DND-41 (cell line): ENCODE data around the gene GLIS2.

Source experiments
- ATAC-seq: fragments of 200-7000 bp; cut with Tn5 transposase; 3 replicates; pipeline ENCODE4 v1.9.1; 2021; ENCODE audit warnings: low read depth; ENCODE audit not compliant: insufficient read depth
- DNase-seq: peaks from one replicate; pipeline ENCODE4 v3.0.0-alpha.2; 2020
- H2AFZ ChIP-seq: 2 replicates; pipeline ENCODE4 v1.6.0; 2012; ENCODE audit warnings: low read depth, low read length
- H3K27ac ChIP-seq: 2 replicates; pipeline ENCODE4 v1.5.1; 2012; ENCODE audit warnings: low read length, inconsistent platforms
- H3K27me3 ChIP-seq: fragments of 200-600 bp; sonication (generic); 2 replicates; pipeline ENCODE4 v1.6.0; 2012; ENCODE audit warnings: low read length, mild to moderate bottlenecking, inconsistent platforms; ENCODE audit not compliant: insufficient read depth, poor library complexity
- H3K36me3 ChIP-seq: 2 replicates; pipeline ENCODE4 v1.5.1; 2012; ENCODE audit warnings: low read length, inconsistent platforms; ENCODE audit not compliant: insufficient read depth
- H3K4me1 ChIP-seq: 2 replicates; pipeline ENCODE4 v1.5.1; 2012; ENCODE audit warnings: mild to moderate bottlenecking, low read length; ENCODE audit not compliant: insufficient read depth
- H3K4me2 ChIP-seq: 2 replicates; pipeline ENCODE4 v1.6.0; 2012; ENCODE audit warnings: mild to moderate bottlenecking, moderate library complexity, low read length, inconsistent platforms; ENCODE audit not compliant: insufficient read depth
- H3K4me3 ChIP-seq, 2 experiments: fragments of 200-600 bp in 1 of 2; shearing (Covaris generic) in 1 of 2; 2 replicates each; pipeline ENCODE4 v1.5.1; 2012 to 2016; ENCODE audit warnings: inconsistent platforms in 2 of 2, low read length in 2 of 2, mild to moderate bottlenecking in 2 of 2, low read depth in 1 of 2, moderate library complexity in 1 of 2
- H3K79me2 ChIP-seq: 2 replicates; pipeline ENCODE4 v1.6.0; 2012; ENCODE audit warnings: low read length, inconsistent platforms; ENCODE audit not compliant: insufficient read depth
- H3K9ac ChIP-seq: 2 replicates; pipeline ENCODE4 v1.6.0; 2012; ENCODE audit warnings: low read depth, mild to moderate bottlenecking, inconsistent platforms, low read length, moderate library complexity
- H3K9me3 ChIP-seq: 2 replicates; pipeline ENCODE4 v1.5.1; 2012; ENCODE audit warnings: low read length, moderate library complexity, mild to moderate bottlenecking, inconsistent platforms; ENCODE audit not compliant: insufficient read depth, severe bottlenecking
- H4K20me1 ChIP-seq: 2 replicates; pipeline ENCODE4 v1.6.0; 2012; ENCODE audit warnings: low read length; ENCODE audit not compliant: insufficient read depth
- CTCF ChIP-seq: IDR thresholded peaks from 2 replicates; pipeline ENCODE4 v1.5.1; 2012; ENCODE audit warnings: borderline replicate concordance, low read length, moderate library complexity, mild to moderate bottlenecking; ENCODE audit not compliant: poor library complexity, severe bottlenecking; ENCODE audit errors: extremely low read depth
- EZH2 ChIP-seq: IDR thresholded peaks from 3 replicates; pipeline ENCODE4 v1.6.1; 2012; ENCODE audit warnings: borderline replicate concordance, low read depth, mild to moderate bottlenecking, moderate library complexity, low read length, inconsistent platforms; ENCODE audit not compliant: severe bottlenecking

Gene GLIS2

GRCh38 chr16:4370151-4370550 is 54.3 kb downstream of the GLIS2 start:
- Histone ChIP-seq H3K4me2 (no peak overlapping the region), H4K20me1 (peaks cover 46% of the 10 kb centered on the region), H3K27me3 (no peaks in the 10 kb centered on the region), H3K36me3 (peaks cover 22% of the 10 kb centered on the region), H3K9ac (no peak overlapping the region), H2AFZ (no peak overlapping the region), H3K79me2 (no peaks in the 10 kb centered on the region), H3K4me3 (no peak overlapping the region), H3K27ac (no peak overlapping the region), H3K4me1 (no peaks in the 10 kb centered on the region), H3K9me3 (no peaks in the 10 kb centered on the region)
- no peak for TF ChIP-seq EZH2
- no peak for TF ChIP-seq CTCF
- no peak for DNase-seq
- ATAC-seq, result no peak

DNA sequence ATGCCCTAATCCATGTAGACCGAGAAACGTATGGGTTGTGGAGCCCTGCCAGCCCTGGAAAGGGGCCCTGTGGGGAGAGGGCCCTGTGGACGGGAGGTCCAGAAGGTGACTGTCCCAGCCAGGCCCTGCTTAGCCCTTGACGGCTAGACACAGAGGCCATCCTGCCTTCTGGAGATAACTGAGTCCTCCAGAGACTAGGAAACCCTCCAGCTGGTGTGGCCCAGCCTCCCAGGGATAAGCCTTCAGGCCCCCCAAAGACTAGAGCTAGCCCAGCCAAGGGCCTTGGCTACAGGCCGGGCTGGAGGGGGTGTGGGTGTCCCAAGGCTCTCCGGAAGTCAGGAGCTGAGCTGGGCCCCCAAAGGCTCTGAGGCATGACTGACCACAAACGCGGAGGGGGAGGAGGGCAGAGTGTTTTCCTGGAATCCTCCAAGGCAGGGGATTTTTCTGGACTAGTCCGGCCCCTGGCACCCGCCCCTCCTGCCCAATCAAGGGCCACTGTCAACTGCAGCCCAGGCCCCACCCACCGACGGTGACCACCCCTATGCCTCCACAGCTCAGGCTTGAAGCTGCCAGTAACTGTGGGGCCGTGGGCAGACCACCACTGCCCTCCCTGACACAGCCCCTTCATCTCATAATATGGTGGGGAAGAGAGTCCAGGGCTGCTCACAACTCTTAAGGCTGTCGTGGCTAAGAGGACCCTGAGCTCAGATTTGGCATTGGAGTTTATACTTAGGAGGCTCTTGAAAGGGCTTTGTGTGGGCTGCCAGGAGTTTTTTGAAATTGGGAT is 54.9 kb downstream of the GLIS2 start:
- ATAC-seq, result no peak

GRCh38 chr16:4371357-4372000 is 55.6 kb downstream of the GLIS2 start, which contains the start of gene VASN:
Gene VASN, plus strand, starts transcription at chr16:4371848. Its CDS starts 9,030 bp downstream, at chr16:4380878.
- no peaks in the 10 kb centered on the region for H3K9me3 ChIP-seq
- no peaks in the 10 kb centered on the region for H3K27me3 ChIP-seq
- no peak within 1 kb of the TSS for H3K4me2 ChIP-seq
- H4K20me1 ChIP-seq, result peaks cover 47% of the 10 kb centered on the region
- no peak within 1 kb of the TSS for H3K4me3 ChIP-seq
- DNase-seq (no peak), ATAC-seq (no peak)
- no peak within 1 kb of the TSS for H3K9ac ChIP-seq
- H3K4me1 ChIP-seq, result no peaks in the 10 kb centered on the region
- no peak within 1 kb of the TSS for H2AFZ ChIP-seq
- TF ChIP-seq EZH2 (no peak), CTCF (no peak)
- H3K36me3 ChIP-seq, result peaks cover 14% of the 10 kb centered on the region
- no peaks in the 10 kb centered on the region for H3K79me2 ChIP-seq
- H3K27ac ChIP-seq, result no peak within 1 kb of the TSS

More for the DNA sequence above, 54.9 kb downstream of the GLIS2 start:
- no peak for DNase-seq
- Histone ChIP-seq H3K36me3 (peaks cover 16% of the 10 kb centered on the region), H3K27ac (no peak overlapping the region), H3K9me3 (no peaks in the 10 kb centered on the region), H3K4me3 (no peak overlapping the region), H3K27me3 (no peaks in the 10 kb centered on the region), H3K9ac (no peak overlapping the region), H4K20me1 (peaks cover 47% of the 10 kb centered on the region), H3K4me2 (no peak overlapping the region), H3K4me1 (no peaks in the 10 kb centered on the region), H3K79me2 (no peaks in the 10 kb centered on the region), H2AFZ (no peak overlapping the region)
- TF ChIP-seq CTCF (no peak), EZH2 (no peak)
